Neutrophil (primary cell): ENCODE results near the gene ABCC4.

Experiments
- H3K27ac ChIP-seq: fragments of 200-600 bp; sonication (generic); 2 replicates; pipeline ENCODE4 v1.5.1; 2016; ENCODE audit warnings: mild to moderate bottlenecking, moderate library complexity
- H3K27me3 ChIP-seq: fragments of 200-600 bp; sonication (generic); 2 replicates; pipeline ENCODE4 v1.6.0; 2016; ENCODE audit warnings: mild to moderate bottlenecking
- H3K36me3 ChIP-seq: fragments of 200-600 bp; sonication (generic); 2 replicates; pipeline ENCODE4 v1.5.1; 2017
- H3K4me1 ChIP-seq, 2 experiments: fragments of 200-600 bp in 1 of 2; sonication (generic) in 1 of 2; 1 replicate in 1 of 2; 2 replicates in 1 of 2; pipeline versions ENCODE4 v1.5.1 to v1.6.1; 2013 to 2016; ENCODE audit warnings: low read depth in 1 of 2, low read length in 1 of 2, mild to moderate bottlenecking in 1 of 2, moderate library complexity in 1 of 2; ENCODE audit not compliant: control insufficient read depth in 1 of 2, insufficient read depth in 1 of 2
- H3K4me3 ChIP-seq, 2 experiments: fragments of 200-600 bp in 1 of 2; sonication (generic) in 1 of 2; 1 replicate in 1 of 2; 2 replicates in 1 of 2; pipeline ENCODE4 v1.5.1; 2013 to 2016; ENCODE audit warnings: low read depth in 1 of 2, low read length in 1 of 2, mild to moderate bottlenecking in 1 of 2, moderate library complexity in 1 of 2
- H3K9me3 ChIP-seq: fragments of 200-600 bp; sonication (generic); 2 replicates; pipeline ENCODE4 v1.5.1; 2016
- CTCF ChIP-seq: fragments of 200-600 bp; sonication (generic); IDR thresholded peaks from 2 replicates; pipeline ENCODE4 v1.5.1; 2016; ENCODE audit warnings: antibody characterized with exemption

ABCC4 gene

DNA sequence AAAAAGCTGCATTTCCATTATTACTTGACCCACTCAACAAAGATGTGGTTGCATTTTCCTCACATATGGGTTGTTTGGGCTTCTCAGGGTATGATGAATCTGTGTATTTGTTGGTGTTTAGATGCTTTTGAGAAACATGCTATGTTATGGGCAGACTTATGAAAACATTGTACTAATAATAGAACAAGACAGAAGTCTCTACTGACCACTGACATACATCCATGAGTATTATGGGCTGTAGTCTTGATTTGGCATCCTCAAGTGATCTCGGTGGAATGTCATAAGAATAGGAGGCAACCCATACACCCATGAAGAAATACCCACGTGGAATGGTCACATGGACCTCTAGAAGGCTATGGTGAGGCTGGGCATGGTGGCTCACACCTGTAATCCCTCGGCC, 36.3 kb upstream of the ABCC4 start:
- Histone ChIP-seq H3K9me3 (no peaks in the 10 kb centered on the region), H3K4me1 (no peaks in the 10 kb centered on the region), H3K36me3 (no peaks in the 10 kb centered on the region), H3K4me3 (no peak overlapping the region), H3K27ac (no peak overlapping the region), H3K27me3 (no peaks in the 10 kb centered on the region)
- TF ChIP-seq CTCF, result no peak

- H3K36me3 ChIP-seq, result no peaks in the 10 kb centered on the region
- no peaks in the 10 kb centered on the region for H3K27me3 ChIP-seq
- H3K27ac ChIP-seq, result no peak overlapping the region
- H3K9me3 ChIP-seq, result no peaks in the 10 kb centered on the region
- H3K4me1 ChIP-seq, result no peaks in the 10 kb centered on the region
- no peak for TF ChIP-seq CTCF
- H3K4me3 ChIP-seq, result no peak overlapping the region
These were observed 34.4 kb upstream of the ABCC4 start for GRCh38 chr13:95335667-95336066.

- Histone ChIP-seq H3K4me1 (no peaks in the 10 kb centered on the region), H3K27me3 (no peaks in the 10 kb centered on the region), H3K27ac (no peak overlapping the region), H3K9me3 (no peaks in the 10 kb centered on the region), H3K4me3 (no peak overlapping the region), H3K36me3 (no peaks in the 10 kb centered on the region)
- no peak for TF ChIP-seq CTCF
These were observed 27.1 kb upstream of the ABCC4 start for GRCh38 chr13:95328386-95328785.

DNA sequence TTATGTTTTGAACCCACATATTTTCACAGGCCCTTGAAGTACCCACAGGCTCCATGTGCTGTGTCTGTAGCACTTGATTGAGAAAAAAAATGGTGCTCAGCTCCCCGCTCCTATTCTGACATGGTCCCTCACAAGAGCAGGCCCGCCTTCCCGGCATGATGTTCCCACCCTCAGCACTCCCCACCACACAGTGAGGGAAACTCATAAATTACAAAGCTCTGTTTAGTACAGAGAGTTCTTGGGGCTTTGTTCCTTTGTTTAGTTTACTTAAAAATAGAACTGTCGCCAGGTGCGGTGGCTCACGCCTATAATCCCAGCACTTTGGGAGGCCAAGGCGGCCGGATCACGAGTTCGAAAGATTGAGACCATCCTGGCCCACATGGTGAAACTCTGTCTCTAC, 25.9 kb upstream of the ABCC4 start:
- H3K27ac ChIP-seq, result no peak overlapping the region
- H3K27me3 ChIP-seq, result no peaks in the 10 kb centered on the region
- no peaks in the 10 kb centered on the region for H3K36me3 ChIP-seq
- H3K9me3 ChIP-seq, result no peaks in the 10 kb centered on the region
- H3K4me3 ChIP-seq, result no peak overlapping the region
- no peak for TF ChIP-seq CTCF
- H3K4me1 ChIP-seq, result no peaks in the 10 kb centered on the region

GRCh38 chr13:95326695-95327094, 25.4 kb upstream of the ABCC4 start:
- Histone ChIP-seq H3K27ac (no peak overlapping the region), H3K36me3 (no peaks in the 10 kb centered on the region), H3K9me3 (no peaks in the 10 kb centered on the region), H3K4me1 (no peaks in the 10 kb centered on the region), H3K4me3 (no peak overlapping the region), H3K27me3 (no peaks in the 10 kb centered on the region)
- TF ChIP-seq CTCF, result no peak

DNA sequence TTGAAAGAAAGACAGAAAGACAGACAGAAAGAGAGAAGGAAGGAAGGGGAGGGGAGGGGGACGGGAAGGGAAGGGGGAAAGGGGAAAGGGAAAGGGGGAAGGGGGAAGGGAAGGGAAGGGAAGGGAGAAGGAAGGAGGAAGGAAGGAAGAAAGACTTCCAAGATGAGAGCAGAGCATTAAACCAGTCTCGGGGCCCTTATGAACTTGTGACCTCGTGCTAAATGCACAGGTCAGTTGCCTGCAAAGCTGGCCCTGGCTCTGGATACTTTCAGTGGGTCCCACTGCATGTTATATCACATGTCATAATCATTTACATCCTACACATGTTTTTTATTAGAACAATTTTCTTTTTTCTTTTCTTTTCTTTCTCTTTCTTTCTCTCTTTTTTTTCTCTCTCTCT, 24.2 kb upstream of the ABCC4 start:
- no peak for TF ChIP-seq CTCF
- Histone ChIP-seq H3K36me3 (no peaks in the 10 kb centered on the region), H3K9me3 (no peaks in the 10 kb centered on the region), H3K4me1 (no peaks in the 10 kb centered on the region), H3K4me3 (no peak overlapping the region), H3K27ac (no peak overlapping the region), H3K27me3 (no peaks in the 10 kb centered on the region)
